Middle frontal gyrus (tissue), 1 donor: ENCODE measurements around the gene CLDN10.
"Not testable (repeated sequence)": the region's sequence is repeated elsewhere in the genome, so short reads cannot be mapped to it uniquely, and the experiment has no call there.

Experiments used
- DNase-seq: peaks from one replicate; pipeline ENCODE4 v3.0.0-alpha.2; 2015; ENCODE audit warnings: low spot score; ENCODE audit errors: extremely low spot score

Gene CLDN10, protein sequence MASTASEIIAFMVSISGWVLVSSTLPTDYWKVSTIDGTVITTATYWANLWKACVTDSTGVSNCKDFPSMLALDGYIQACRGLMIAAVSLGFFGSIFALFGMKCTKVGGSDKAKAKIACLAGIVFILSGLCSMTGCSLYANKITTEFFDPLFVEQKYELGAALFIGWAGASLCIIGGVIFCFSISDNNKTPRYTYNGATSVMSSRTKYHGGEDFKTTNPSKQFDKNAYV

DNA sequence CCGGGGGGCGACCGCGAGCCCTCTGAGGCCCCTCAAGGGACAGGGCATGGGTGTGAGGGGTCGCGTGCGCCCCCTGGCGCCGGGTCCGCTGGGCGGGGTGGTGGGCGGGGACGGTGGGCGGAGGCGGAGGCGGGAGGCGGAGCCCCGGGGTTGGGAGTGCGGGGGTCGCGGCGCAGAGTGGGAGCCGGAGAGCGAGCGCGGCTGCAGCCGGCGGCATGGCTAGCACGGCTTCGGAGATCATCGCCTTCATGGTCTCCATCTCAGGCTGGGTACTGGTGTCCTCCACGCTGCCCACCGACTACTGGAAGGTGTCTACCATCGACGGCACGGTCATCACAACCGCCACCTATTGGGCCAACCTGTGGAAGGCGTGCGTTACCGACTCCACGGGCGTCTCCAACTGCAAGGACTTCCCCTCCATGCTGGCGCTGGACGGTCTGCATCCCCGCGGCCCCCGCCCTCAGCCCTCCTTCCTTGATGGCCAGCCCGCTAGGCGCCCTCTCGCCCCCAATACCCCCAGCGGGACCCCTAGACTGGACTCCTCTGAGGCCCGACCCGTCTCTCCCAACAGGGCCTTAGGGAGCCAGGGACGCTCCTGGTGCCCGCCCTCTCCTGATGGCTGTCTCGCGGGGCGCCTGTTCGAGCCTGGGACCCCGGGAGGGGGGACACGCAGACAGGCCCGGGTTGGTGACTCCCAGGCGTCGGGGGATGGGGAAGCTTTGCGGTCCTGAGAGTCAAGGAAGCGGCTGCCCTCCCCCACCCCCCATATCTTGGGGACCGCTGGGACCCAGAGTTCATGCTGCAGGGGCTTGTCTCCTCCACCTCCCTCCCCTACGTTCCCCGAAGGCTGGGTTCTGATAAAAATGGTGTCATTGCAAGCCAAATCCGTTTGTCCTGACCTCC is at the start of gene CLDN10:
CLDN10 (plus strand) TSS at position 182 of the 903 bp plus-strand sequence; CDS start at position 216, 34 bp downstream.
- DNase-seq, result no peak

DNA sequence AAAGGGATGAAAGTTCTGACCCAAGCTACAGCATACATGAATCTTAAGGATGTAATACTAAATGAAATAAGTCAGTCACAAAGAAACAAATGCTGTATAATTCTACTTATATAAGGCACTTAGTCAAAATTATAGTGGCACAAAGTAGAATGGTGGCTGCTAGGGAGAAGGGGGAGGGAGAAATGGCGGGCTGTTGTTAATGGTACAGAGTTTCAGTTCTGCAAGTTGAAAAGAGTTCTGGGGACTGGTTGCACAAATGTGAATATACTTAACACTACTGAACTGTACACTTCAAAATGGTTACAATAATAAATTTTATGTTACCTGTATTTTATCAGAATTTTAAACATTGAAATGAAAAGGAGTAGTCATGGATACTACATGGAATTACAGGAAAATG is 48.9 kb upstream of the CLDN10 start:
- DNase-seq, result no peak

DNA sequence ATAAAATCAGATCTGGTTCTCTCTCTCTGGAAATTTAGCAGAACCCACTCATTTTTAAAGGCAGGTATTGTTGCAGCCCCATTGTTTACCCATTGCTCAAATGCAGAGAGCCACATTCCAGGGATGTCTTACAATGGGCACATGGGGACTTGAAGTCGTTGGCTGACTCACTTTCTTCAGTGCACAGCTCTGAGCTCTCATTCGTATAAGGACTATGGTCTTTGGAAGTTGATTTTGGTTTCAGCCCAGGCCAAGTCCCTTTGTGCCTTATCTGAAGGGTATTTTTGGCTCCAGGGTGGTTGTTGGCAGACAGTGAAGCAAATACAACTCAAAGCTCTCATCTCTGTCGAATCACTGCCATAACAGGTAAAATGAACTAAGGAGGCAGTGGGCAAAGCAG is 47.3 kb upstream of the CLDN10 start:
- DNase-seq, result no peak

DNA sequence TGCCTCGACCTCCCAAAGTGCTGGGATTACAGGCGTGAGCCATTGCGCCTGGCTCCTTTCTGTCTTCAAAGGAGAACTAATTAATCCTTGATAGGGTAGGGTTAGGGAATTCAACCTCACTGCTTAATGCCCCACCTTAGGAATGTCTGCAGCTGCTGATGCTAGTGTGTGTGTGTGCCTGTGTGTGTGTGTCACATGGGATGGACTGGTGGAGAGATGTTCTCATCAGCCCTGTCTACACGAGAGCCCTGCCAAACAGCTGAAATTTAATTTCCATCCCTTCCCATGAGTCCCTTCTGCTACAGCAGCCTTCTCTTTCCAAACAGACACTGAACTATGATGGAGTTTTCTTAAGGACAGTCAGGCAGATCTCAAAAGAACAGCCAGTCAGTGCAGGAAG is 46.5 kb upstream of the CLDN10 start:
- DNase-seq, result no peak

DNA sequence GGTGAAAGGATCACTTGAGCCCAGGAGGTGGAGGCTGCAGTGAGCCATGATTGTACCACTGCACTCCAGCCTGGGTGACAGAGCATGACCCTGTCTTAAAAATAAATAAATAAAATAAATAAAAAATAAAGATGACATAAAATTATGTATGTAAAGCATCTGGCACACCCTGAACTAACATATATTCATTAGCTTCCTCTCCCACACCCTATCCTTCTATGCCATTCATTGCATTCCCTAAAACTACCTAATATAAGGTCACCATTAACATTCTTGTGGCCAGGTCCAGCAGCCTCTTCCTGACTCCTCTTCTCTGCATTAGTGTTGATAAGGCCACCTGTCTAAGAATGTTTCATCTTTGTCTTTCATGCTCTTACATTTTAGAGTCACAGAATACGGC is 44.5 kb upstream of the CLDN10 start:
- no peak for DNase-seq

DNA sequence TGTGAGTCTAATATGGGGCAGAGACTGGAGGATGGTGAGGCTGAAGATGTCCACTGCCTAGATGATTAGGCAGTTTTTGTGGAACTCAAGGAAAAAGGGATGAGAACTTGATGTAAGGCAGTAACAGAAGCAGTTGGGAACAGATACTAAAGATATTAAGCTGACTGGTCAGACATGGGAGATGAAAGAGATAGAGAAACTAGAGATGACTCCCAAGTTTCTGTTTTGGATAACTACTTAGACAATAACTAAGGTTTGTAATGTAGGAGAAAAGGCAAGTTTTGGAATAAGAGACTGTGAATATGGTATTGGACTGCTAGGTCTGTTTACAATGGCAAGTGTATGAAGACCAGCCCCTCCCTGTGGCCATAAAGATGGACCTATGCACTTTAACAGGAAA is 43.5 kb upstream of the CLDN10 start:
- DNase-seq, result no peak

DNA sequence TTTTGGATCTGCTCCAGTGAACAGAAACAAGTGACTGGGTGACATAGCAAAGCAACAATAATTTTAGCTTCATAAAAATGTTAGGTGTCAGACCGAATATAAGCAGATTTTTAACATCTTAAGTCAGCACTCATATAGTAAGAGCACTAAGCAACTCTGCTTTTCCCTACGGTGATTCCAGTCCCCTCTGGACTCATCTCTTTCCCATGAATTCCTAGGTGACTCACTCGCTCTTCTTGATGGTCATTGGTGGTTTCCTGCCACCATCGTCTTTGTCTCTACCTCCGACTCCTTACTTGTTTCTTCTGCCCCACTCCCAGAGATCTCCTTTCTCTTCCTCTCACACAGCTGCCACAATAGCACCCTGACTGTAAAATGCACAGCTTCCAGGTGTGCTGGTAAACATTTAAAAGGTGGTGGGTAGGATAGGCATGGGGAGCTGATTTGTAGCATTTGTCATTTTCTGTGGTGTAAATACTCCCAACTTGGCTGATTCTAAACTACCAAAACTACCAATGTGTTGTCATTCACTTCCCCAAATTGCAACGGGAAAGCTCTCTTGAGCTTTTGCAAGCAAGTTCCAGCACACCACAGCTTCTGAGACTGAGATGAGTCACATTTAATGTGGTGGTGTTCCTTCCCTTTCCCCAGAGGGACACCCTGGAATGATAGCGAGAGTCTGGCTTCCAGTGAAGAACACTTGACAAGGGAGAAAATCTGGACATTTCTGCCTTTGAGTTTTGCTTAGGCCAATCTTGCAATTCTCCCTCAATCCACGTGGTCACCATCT is 42.8 kb upstream of the CLDN10 start:
- no peak for DNase-seq

DNA sequence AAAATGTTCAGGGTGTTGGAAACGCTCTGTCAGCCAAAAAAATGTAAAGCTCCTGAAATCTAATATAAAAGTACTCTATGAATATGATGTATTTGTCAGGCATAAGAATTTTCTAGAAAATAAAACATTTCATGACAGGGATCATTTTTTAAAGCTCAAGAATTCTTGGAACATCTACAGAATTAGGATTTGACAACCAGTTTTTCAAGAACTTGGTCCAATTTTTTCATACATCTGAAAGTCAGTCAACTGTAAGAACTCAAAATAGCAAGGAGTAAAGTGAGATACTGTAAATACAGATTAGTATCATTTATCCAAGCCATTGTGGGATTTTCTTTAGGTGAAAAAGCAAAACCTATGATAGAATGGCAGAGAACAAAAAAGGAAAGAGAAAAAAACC is 41.6 kb upstream of the CLDN10 start:
- DNase-seq, result no peak

DNA sequence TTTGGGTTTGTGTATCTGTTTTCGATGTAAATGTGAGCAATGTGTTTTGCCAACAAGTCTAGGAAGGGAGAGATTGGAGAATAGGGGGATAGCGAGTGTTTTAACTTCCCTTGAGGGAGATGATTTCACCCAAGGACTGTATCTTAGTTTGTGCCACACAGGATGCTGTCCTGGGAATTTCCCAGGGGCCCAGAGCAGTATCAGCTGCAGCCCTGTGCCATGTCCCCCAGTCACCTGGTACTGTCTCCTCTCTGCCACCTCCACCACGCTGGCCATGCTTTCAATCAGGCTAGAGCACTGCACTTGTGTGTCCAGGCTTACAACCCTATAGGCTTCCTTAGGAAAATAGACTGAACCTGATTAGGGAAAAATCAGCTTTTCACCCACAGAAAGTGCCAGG is 40.1 kb upstream of the CLDN10 start:
- no peak for DNase-seq

DNA sequence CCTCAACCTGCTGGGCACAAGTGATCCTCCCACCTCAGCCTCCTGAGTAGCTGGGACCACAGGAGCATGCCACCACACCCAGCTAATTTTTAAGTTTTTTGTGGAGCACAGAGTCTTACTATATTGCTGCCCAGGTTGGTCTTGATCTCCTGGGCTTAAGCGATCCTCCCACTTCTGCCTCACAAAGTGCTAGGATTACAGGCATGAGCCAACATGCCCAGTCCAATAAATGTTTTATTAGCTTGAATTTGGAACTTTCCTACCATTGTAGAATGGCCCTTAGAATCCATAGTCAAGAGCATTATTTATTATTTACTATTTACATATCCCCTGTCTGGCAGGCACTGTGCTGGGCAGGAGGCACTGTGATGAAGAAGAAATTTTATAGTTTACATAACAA is 39.6 kb upstream of the CLDN10 start:
- no peak for DNase-seq

DNA sequence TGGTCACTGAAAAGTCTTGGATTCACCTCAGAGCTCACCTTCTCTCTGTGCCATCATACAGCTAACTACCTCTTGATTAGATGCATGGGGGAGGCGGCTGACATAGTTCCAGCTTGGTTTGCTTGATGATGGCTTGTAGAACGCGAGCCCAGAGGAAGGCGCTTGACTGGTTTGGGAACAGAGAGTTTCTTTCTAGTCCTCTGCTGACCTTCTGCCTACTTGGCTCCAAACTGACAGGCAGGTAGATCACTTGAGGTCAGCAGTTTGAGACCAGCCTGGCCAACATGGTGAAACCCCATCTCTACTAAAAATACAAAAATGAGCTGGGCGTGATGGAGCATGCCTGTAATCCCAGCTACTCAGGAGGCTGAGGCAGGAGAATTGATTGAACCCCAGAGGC is 36.9 kb upstream of the CLDN10 start:
- DNase-seq, result not testable (repeated sequence)

DNA sequence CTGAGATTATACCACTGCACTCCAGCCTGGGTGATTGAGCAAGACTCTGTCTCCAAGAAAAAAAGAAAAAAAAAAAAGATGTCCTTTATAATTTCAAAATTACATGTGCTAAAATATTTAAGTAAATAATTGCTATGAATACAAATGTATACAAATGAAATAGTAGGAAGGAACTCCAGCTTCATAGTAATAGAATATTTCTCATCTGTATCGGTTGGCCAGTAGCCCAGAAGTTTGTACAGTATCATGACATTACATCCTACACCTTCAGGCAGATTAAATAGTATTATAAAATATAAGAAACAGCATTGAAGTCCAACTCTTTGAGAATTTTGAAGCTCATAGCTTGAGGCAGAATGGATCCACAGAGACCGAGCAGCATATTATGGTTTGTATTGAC is 36.5 kb upstream of the CLDN10 start:
- DNase-seq, result no peak

DNA sequence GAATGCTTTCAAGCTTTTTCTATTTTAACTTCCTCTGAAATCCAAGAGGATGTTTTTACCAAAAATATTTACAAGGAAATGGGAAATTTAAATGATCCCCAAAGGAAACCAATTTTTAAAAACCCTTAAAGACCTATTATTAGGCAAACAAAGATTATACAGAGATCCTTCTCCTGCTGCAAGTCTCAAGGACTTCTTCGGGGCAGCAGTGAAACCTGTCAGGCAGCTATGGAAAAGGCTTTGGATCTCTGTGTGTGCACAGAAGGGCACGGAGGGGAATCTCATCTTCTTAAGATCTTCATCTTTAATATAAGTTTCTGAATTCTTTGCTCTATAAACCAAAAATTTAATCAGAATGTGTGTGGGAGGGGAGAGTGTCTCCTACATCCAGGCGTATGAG is 36.0 kb upstream of the CLDN10 start:
- DNase-seq, result no peak

DNA sequence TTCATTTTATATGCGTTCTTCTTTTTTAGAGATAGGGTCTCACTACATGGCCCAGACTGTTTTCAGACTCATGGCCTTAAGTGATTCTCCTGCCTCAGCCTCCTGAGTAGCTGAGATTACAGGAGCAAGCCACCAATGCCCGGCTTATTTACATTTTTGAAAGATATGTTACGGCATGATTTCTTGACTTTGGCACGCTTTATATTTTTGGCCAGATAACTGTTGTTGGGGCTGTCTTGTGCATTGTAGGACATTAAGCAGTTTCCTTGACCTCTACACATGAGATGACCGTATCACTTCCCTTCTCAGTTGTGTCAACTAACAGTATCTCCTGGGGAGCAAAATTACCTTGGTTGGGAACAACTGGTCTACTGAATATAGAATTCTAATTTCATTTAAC is 28.9 kb upstream of the CLDN10 start:
- DNase-seq, result no peak

DNA sequence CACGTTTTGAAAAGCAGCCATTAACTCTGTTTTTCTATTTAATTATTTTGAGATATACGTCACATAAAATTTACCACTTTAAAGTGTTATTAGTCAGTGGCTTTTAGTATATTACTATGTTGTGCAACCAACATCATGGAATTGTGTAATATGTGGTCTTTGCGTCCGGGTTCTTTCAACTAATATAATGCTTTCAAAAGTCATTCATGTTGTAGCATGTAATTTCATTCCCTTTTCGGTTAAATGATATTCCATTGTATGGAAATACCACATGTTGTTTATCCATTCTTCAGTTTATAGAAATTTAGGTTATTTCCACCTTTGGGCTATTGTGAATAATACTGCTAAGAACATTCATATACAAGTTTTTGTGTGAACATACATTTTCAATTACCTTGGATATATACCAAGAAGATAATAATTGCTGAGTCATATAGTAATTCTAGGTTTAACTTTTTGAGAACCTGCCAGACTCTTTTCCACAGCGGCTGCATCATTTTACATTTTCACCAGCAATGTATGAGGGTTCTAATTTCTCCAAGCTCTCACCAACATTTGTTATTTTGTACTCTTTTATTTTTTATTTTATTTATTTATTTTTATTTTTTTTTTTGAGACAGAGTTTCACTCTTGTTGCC is 28.1 kb upstream of the CLDN10 start:
- no peak for DNase-seq

DNA sequence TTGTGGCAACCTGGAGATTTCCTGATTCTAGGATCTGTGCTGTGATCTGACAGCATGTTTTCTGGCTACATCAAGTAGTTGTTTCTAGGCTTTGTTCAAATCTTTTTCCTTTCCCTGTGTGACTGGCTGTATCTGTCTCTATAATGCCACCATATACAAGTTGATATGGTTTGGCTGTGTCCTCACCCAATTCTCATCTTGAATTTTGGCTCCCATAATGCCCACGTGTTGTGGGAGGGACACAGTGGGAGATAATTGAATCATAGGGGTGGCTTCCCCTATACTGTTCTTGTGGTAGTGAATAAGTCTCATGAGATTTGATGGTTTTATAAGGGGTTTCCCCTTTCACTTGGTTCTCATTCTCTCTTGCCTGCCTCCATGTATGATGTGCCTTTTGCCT is 24.6 kb upstream of the CLDN10 start:
- no peak for DNase-seq

DNA sequence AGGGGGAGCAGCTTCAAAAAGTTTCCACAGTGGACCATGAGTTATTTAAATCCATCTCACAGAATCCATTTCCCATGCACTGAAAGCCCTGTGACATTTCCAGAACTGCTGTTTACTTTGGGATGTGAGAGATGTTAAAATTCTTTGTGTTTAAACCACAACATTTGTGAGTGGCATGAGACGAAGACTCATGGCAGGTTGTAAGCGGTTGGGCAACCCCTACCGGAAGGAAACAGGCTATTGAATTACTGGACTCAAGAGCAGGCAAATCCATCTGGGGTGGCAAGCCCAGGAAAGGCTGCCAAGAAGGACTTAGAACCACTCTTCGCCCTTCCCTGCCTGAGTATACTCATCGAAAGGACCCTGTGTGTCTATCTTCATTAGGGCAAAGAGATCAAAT is 22.3 kb upstream of the CLDN10 start:
- DNase-seq, result no peak

DNA sequence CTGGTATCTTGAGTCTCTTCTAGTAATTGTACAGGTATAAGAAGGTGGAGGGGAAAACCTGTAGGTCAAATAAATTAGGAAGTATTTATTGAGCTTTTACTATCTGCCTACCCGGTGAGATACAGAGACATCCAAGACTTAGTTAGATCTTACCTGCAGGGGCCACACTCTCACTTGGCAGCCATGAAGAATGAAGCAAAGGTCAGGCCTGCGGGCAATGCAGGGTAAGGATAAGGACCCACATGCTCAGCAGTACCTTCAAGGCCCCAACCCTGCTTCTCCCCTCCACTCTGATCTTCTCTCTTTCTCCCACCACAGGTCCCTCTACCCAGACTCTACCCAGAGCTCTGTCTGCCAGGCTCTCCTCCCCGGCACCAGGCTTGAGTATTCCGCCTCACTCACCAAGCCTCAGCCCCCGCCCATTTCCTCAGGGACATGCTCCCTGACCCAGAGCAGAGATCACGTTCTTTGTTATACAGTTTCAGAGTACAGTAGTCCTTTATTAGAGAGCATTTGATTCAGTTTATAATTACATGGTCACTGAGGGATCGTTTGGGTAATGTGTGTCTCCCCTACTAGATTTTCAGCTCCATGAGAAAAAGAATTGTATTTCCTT is 18.9 kb upstream of the CLDN10 start:
- DNase-seq, result no peak

DNA sequence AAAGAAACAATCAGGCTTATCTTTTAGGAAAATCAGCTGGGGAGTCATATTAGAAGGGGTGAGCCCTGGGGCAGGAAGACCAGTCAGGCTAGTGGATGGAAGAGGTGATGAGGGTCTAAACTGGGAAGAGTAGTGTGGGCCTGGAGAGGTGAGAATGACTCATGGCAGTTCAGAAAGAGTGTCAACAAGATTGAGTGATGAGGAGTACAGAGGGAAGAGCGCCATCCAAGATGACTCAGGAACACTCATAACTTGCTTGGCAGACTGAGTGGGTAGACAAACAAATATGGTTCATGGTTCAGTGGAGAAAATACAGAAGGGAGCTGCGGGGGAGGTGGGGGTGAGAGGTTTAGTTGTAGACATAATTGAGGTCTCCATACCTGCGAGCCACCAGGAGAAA is 17.3 kb upstream of the CLDN10 start:
- DNase-seq, result no peak

DNA sequence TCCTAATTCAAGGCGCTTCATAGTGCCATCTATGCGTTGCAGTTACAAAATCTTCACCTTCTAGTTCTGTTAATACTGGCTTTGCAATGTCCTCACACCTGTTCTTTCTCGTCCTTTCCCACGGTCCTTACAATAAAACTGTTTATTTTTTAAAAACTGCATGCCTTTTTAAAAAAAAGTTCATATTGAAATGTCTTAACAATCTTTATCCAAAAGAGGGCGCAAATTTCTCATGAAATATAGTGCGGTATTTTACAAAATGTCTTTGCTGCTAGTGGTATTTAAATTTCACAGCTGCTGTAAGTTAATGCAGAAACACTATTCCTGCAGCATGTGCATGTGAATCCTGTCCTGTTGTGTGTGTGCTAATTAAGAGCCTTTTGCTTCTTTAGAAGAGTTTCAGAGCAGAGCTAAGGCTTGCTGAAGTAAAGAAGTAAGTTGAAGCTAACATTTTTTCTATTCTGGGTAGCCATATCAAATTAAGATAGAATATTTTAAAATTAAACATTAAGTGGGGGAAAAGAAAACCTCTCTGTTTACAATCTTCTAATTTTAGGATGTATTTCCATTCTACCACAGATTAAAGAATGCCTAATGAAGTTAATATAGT is 15.8 kb upstream of the CLDN10 start:
- DNase-seq, result peak; percentile 40

DNA sequence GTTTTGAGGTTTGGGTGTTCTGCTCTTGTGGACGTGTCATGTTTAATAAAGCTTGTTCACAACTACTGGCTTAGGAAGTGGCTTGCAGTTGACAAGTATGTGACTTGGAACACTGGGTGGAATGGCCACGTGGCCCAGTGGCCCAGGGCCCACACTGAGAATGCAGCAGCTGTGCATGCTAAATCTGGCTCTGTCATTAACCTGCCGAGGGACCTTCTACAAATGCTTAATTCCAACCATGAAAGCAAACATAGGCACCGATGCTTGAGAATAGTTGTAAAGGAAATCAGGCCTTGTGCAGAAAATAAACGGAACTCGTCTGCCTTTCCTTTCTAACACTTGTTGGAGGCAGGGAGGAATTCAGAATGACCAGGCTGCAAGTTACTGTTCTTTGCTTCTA is 11.6 kb upstream of the CLDN10 start:
- DNase-seq, result no peak
